Measurements from ENCODE around the gene BCL10.

Gene BCL10

GRCh38 chr1:85220756-85221201 lies 55.7 kb downstream of the BCL10 start:
- DNase-seq (ENCODE audit: low read depth) = no peak

- no peak for DNase-seq (ENCODE audit: low read depth)
These were observed 56.4 kb downstream of the BCL10 start for GRCh38 chr1:85219853-85220610.

GRCh38 chr1:85216697-85217096 lies 59.7 kb downstream of the BCL10 start:
- no peak for DNase-seq (ENCODE audit: low read depth)
